ENCODE results near the gene TMEM234.
"Not testable (repeated sequence)": the region's sequence is repeated elsewhere in the genome, so short reads cannot be mapped to it uniquely, and the experiment has no call there.

Gene TMEM234

DNA sequence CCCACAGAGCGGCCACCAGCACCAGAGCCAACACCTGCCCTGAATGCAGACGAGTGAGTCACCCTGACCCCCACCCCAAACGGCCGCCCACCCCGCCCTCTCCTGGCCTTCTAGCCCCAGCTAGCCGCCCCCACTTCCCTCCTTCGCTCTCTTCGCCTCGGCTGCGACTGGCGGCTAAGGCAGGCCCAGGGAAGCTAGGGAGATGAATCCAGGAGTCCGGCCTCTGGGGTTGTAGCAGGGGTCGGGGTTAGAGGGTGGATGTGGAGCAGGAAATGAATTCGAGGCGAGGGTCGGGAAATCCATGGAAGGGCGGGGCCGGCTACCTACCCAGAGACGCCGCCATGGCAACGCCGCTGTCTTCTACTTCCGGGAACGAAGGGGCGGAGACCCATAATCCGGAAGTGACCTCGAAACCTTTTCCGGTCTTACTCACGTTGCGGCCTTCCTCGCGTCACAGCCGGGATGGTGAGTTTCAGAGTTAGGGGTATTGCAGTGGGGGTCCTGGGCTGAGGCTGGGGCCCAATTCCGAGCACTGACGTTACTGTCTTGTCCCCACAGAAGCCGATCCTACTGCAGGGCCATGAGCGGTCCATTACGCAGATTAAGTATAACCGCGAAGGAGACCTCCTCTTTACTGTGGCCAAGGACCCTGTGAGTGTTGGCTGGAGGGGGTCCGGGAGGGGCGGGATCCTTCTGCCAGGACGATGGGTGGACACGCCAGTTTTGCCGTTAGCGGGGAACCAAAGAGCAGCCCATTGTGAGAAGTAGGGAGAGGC is at the start of gene TMEM234, which contains the start of gene EIF3I:
TMEM234 (minus strand) TSS at position 374 of the 776 bp plus-strand sequence; CDS start at position 343, 31 bp downstream.
EIF3I (plus strand) TSS at position 428 of the 776 bp plus-strand sequence; CDS start at position 463, 35 bp downstream.
- peak; percentile 88 to 89 for DNase-seq

DNA sequence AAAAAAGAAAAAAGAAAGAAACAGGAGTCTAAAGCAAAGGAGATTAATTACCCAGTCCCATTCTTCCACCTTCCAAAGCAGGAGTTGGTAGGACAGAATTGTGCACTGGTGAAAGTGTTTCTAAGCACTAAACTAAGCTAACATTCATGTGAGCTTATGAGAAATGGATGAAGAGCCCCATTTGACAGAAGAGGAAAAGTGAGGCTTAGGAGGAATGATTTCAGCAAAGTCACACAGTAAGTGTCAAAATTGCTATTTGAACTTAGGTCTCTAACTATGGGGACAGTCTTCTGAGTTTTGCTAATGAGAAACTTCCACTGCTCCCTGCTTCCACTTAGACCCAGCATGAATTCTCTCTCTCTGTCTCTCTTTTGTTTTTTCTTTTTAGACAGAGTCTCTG is 47.6 kb upstream of the TMEM234 start:
- DNase-seq, result no peak

DNA sequence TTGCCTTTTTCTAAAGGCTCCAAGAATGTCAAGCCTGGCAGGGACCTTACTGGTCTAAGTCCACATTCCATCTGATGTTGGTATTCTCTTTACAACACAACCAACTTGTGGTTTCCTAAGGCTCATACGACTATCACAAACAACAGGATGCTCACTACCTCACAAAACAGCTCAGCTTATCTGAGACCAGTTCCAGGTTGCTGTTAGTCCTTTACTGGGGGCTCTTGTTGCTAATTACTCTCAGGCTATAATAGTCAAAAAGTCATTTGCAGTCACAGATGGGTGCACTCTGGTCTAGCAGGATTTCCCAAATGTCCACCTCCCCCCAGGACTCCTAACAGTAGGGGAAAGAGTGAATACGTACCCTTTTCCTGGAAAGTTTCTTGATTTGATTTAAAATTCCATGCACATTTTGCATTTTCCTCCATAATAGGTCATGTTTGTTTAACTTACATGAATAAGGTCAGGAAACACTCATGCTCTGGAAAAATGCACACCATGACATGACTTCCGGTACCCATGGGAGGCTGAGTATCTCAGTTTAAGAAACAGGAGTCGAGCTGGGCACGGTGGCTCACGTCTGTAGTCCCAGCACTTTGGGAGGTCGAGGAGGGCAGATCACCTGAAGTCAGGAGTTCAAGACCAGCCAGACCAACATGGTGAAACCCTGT is 44.9 kb upstream of the TMEM234 start:
- DNase-seq, result no peak

DNA sequence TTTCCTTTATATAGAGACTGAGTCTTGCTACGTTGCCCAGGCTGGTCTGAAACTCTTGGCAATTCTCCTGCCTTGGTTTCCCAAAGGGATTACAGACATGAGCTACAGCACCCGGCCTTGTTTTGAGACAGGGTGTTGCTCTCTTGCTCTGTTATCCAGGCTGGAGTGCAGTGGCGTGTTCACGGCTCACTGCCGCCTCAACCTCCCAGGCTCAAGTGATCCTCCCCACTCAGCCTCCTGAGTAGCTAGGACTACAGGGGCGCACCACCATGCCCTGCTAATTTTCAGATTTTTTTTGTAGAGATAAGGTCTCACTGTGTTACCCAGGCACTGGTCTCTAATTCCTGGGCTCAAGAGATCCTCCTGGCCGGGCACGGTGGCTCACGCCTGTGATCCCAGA is 43.7 kb upstream of the TMEM234 start:
- DNase-seq, result no peak

DNA sequence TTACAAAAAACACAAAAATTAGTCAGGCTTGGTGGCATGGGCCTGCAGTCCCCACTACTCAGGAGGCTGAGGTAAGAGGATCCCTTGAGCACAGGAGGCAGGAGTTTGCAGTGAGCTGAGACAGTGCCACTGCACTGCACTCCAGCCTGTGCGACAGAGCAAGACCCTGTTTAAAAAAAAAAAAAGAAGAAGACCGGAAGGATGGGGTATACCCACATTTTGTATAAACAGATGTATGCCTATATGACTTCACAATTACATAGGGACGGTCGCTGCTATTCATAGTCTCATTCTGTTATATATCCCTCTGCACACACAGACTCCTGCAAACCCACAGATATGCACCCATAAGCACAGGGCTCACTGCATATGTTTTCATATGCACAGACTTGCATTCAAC is 41.6 kb upstream of the TMEM234 start:
- no peak for DNase-seq

DNA sequence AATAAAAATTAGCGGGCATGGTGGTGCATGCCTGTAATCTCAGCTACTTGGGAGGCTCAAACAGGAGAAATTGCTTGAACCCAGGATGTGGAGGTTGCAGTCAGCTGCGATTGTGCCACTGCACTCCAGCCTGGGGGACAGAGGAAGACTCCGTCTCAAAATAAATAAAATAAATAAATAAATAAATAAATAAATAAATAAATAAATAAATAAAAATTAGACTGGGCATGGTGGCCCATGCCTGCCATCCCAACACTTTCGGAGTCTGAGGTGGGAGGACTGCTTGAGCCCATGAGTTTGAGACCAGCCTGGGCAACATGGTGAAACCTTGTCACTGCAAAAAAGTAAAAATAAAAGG is 41.1 kb upstream of the TMEM234 start:
- DNase-seq, result not testable (repeated sequence)

DNA sequence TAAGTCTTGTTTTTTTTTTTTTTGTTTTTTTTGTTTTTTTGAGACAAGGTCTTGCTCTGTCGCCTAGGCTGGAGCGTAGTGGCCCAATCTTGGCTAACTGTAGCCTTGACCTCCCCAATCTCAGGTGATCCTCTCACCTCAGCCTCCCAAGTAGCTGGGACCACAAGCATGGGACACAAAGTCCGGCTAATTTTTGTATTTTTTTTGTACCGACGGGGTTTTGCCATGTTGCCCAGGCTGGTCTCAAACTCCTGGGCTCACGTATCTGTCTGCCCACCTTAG is 35.0 kb upstream of the TMEM234 start:
- DNase-seq, result no peak

DNA sequence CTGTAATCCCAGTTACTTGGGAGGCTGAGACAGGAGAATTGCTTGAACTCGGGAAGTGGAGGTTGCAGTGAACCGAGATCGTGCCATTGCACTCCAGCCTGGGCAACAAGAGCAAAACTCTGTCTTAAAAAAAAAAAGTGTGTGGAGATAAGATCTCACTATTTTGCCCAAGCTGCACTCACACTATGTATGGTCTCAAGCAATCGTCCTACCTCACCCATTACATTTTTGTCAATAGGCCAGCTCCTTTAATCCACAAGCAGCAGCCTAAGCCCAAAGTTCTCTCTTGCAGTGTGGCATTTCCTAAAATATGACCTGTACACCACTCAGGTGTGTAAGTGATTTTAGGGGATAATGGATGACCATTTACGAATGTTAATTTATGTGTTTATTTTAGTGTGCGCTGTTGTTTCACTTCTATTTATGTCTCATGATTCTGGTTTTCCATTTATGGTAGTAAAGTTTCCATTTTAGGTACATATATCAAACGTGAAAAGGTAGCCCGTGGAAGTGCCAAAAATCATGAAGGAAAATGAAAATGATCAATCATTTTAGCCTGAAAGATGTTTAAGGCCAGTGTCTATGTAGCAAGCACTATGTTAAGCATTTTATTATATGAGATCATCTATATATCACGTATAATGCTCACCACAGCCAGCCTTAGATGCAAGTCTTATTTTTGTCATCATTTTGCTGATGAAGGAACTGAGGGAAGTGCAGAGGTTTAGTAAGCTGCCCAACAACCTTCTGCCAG is 34.5 kb upstream of the TMEM234 start:
- no peak for DNase-seq

DNA sequence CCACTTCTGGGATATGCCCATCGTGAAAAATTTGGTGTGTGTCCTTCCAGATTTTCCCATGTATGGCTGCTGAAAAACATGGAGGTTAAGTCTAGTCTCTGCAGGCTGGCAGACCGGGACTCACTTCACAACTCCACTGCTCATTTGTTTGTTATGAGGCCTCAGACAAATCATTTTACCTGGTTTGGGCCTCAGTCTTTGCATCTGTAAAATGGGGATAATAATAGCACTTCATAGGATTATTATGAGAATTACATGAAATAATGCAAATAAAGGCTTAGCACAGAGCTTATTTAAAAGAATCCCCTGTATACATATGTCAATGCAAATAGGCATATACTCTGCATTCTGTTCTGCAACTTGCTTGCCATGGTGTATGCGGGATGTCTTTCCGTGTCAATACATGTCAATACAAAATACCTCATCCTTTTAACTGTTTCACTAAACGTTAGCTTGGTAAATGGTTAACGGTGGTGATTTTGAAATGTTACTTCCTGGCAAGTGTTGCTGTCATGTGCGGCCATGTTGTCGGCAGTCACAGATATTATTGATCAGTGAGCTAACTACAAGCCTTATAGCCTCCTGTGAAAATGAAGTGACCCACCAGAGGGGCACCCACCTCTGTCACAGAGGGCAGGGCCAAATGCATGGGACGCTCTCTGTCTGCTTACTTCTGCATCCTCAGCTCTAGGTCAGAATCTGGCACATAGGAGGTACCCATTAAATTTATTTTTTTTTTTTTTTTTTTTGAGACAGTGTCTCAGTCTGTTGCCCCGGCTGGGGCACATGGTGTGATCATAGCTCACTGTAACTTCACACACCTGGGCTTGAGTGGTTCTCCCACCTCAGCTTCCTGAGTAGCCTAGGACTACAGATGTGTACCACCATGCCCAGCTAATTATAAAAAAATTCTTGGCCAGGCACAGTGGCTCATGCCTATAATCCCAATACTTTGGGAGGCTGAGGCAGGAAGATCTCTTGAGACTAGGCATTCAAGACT is 33.2 kb upstream of the TMEM234 start:
- no peak for DNase-seq

DNA sequence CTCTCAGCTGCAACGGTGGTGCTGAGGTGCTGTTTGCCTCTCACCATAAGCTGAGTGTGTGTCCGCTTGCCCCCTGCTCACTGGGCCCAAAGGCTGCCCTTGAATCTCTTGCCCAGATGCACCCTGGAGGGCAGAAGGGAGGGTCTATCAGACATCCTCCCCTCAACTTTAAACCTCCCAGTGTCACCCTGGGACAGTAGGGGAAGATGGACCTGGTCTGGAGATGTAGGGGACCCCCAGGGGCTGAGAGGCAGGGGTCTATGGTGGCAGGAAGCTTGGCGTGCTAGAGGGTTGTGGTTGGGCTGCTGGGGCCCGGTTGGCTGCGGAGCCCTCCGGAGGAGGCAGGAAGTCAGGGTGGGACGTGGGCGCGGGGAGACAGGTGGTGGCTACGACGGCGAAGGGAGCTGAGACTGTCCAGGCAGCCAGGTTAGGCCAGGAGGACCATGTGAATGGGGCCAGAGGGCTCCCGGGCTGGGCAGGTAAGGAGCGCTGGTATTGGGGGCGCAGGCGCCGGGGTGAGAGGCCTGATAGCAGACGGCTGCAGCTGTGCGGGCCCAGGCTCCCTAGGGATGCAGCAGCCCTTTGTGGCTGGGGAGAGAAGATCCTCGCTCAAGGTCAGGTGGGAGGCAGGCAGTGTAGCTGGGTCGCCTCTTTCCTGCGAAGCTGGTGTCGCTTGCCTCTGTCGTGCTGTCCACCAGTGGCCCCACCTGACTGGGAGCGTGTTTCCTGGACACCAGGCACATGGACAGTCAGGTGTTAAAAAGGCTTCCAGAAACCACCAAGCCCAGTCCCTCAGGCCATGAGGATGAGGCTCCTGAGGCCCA is 29.0 kb upstream of the TMEM234 start, which contains the start of gene LCK:
LCK (plus strand) TSS at position 373 of the 824 bp plus-strand sequence. CDS start 23,065 bp downstream, outside the sequence.
- DNase-seq, result no peak

DNA sequence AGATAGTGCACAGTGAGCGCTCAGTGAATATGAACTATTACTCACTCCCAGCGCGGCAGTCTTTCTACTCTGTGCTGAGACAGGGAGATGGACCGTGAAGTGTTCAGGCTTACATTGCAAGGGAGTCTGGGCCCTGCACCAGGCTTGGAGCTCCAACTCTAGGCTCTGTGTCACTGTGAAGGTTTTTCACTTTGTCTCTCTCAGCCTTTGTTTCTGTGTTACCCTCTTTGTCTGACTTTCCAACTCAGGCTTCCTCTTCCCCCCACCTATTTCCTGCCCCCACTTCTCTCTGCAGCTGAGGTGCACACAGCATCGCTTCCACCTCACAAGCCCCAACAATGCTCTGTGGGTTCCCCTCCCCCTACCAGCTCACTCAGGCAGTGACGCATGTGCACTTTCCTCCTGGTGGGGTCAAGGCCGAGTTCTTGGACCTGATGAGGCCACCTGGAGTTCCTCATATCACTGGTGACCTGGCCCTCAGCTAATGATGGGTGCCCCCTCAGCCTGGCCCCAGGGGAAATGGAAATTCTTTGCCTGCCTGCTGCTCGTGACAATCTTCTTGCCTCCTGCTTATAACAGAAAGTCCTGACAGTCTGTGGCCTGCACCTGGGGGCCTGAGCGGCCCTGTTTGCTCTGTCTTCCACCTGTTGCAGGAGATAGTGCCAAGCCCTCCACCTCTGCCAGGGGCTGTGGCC is 27.8 kb upstream of the TMEM234 start:
- DNase-seq, result no peak

DNA sequence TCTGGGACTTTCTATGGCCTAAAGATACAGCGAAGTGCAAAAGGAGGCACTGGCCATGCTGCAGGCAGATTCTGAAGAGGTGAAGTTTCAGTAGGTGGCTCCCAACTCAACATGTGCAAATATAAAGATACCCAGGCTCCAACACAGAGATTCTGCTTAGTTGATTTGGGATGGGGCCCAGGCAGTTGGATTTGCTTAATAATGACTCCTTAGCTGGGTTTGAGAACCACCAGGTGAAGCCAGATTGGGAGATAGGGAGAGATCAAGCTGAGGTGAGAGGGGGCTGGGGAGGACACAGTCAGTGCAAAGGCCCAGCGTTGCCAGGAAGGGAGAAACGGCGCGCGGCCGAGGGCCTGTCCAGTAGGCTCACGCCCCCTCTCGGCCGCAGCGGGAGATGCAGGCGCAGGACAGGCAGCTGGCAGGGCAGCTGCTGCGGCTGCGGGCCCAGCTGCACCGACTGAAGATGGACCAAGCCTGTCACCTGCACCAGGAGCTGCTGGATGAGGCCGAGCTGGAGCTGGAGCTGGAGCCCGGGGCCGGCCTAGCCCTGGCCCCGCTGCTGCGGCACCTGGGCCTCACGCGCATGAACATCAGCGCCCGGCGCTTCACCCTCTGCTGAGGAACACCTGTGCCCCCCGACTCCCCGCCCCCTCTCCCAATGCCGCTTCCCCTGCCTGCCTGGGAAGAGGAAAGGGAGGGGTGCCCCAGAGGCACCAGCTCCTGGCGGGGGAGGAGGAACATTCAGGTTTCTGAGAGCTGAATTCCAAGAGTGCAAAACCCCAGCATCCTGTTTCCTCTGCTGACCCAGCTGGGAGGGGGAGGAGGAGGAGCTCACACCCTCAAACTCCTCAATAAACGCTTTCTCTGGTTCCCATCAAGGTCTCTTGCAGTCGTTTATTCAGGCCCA is 26.1 kb upstream of the TMEM234 start:
- DNase-seq, result peak; percentile 55 to 73

DNA sequence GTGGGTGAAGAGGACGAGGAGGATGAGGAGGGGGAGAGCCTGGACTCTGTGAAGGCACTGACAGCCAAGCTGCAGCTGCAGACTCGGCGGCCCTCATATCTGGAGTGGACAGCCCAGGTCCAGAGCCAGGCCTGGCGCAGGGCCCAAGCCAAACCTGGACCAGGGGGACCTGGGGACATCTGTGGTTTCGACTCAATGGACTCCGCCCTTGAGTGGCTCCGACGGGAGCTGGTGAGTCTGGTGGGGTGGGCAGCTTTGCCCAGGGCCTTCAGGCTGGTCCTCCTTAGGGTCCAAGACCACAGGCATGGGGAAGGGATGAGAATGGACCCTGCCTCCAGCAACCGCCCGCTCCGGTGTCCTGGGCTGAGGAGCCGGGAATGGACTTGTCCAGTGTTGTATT is 25.3 kb upstream of the TMEM234 start:
- no peak for DNase-seq

DNA sequence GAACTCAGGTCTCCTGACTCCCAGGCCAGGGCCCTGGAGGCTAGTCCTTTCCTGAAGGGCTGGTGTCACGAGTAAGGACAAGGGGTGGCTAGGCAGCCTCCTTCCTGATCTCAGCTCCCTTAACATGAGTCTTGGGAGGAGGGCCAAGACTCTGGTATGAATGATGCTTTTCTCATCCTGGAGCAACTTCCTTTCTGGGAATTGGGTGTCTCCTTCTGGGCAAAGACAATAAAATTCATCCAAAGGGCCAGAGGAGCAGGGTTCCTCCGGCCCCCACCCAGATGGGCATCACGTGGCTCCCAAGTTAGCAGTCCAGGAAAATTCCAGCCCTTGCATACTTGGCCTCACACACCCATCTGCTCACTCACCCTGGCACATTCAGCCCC is 24.7 kb upstream of the TMEM234 start, which contains the start of gene FAM167B:
FAM167B (plus strand) TSS at position 335 of the 386 bp plus-strand sequence. CDS start 200 bp downstream, outside the sequence.
- no peak for DNase-seq

DNA sequence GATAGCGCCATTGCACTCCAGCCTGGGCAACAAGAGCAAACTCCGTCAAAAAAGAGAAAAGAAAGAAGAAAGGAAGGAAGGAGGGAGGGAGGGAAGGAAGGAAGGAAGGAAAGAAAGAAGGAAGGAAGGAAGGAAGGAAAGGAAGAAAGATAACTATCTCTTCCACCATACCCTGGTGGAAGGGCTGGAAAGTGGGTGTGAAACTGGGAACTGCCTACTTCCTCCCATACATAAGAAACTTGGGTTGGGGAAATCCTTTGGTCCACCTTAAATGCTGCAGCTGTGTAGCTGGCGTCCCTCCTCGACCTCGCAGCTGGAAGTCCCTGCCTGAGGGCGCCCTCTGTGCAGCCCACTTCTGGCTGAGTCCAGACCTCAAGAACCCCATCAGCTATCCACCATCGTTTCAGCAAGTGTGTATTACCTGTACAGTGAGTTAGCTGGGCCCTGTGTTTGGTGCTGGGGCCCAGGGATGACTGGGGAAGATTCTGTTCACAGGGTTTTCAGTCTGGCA is 20.2 kb upstream of the TMEM234 start:
- DNase-seq, result no peak

DNA sequence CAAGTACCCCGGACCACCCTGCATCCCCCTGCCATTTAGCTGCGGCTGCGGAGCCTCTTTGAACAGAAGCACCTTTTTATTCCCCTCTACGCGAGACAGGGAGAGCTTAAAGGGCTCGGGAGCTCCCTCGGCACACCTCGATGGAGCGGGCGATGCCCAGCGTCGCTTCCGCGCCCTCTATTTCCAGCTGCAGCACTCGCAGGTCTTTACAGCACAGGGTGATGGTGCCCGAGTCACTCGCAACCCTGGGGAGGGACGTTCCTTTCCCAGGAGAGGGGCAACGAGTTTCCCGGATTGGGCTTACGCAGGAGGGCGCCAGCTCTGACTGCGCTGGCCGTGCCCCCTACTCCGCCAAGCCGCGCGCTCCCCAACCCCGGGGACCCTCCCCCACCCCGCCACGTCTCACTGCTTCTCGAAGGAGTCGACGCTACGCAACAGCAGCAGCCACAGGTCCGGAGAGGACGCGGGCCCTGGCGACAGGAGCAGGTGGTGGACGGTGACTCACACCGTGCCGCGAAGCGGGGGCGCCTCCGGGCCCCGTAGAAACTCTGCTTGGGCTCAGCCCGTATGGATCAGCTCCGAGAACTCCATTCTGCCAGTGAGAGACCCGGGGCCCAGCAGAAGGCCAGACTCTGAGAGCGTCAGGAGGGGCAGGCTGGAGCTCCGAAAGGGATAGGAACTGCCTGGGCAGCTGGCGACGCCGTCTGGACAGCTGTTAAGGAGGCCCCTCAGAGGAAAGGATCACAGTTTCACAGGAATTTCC is 19.0 kb upstream of the TMEM234 start:
- peak; percentile 28 to 29 for DNase-seq

DNA sequence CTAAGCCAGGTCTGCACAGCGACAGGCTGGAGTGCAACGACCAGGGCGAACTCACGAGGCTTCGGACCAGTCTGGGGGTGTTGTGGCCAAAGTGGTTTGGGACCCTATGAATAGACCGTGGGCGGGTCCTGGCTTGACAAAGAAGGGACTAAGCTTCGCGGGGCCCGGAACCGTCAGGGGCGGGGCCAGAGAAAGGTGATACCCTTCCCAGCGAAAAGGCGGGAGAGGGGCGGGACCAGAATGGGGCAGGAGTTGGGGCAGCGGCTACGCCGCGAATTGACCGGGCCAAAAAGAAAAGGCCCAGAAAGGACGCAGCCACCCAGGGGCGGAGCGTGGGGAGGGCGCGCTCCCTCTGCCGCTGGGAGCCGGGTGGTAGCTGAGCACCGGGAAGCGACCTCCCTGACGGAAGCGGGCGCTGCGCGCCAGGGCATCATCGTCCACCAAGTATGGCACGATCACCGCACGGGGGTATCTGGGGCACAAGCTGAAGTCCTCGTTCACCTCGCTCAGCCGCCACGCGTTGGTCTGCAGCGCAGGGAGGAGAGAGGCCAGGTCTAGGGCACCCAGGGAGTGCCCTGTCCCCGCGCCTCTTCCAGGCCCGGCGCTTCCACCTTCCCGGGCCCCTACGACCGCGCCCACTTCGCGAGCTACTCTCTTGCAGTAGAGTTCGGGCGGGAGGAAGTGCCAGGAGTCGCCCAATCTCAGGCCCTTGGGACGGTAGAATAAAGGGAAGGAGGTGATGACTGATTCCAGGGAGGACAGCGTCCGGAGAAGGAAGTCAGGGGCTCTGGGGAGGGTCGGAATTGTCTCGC is 18.2 kb upstream of the TMEM234 start:
- peak; percentile 88 to 91 for DNase-seq

DNA sequence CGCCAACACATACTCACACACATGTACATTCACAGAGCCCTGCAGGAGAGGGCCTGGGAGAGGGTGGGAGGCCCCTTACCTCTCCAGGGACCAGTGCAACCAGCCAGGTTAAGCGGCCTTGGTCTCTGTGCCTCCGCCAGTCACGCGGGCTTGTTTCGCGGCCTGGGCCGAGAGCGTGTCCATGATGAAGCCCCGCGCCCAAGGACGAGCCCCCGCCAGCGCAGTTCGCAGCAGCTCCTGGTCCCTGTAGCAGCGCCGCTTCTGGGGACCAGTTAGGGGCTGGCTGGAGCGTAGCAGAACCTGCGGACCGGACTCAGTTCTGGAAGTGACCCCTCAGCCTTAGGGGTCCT is 17.6 kb upstream of the TMEM234 start:
- DNase-seq, result peak; percentile 44 to 49
